Common myeloid progenitor, CD34-positive (primary cell): Measurements from ENCODE around the gene GNB1.
A peak's percentile ranks its signal among the peaks of the same experiment; 100 is the strongest.

Experiments used
- CTCF ChIA-PET: fragments of 350-600 bp; sonication (Branson Sonifier 250); formaldehyde crosslinking; loops from one replicate; lab custom pipeline; 2021; ENCODE audit warnings: antibody characterized with exemption; lab: Charles Lee
- POLR2A ChIA-PET: fragments of 350-600 bp; sonication (Branson Sonifier 250); formaldehyde crosslinking; loops from one replicate; lab custom pipeline; 2021; ENCODE audit warnings: antibody characterized with exemption; lab: Charles Lee
- DNase-seq, 3 donors: peaks; one replicate each; pipeline versions ENCODE4 v3.0.0 to v3.0.0-alpha.2; 2013
- H3K27ac ChIP-seq, 2 experiments: 1 replicate in 1 of 2; 2 replicates in 1 of 2; pipeline ENCODE4 v1.7.0; 2013; ENCODE audit warnings: inconsistent platforms in 2 of 2, low read length in 2 of 2, mild to moderate bottlenecking in 2 of 2, low read depth in 1 of 2, moderate library complexity in 1 of 2; ENCODE audit not compliant: severe bottlenecking in 2 of 2, insufficient read depth in 1 of 2, poor library complexity in 1 of 2
- H3K27me3 ChIP-seq, 5 experiments: replicated peaks in 2 of 5; 1 replicate in 3 of 5; 2 replicates in 2 of 5; pipeline versions ENCODE4 v1.6.1 to v1.7.0; 2013; ENCODE audit warnings: low read length in 4 of 5, mild to moderate bottlenecking in 2 of 5, moderate library complexity in 2 of 5, inconsistent platforms in 1 of 5; ENCODE audit not compliant: insufficient read depth in 5 of 5, control insufficient read depth in 4 of 5
- H3K36me3 ChIP-seq, 4 experiments: 1 replicate in 2 of 4; 2 replicates in 2 of 4; pipeline versions ENCODE4 v1.6.1 to v1.7.0; 2013; ENCODE audit warnings: low read length in 3 of 4, control low read depth in 1 of 4, mild to moderate bottlenecking in 1 of 4; ENCODE audit not compliant: control insufficient read depth in 4 of 4, insufficient read depth in 4 of 4
- H3K4me1 ChIP-seq, 4 experiments: 1 replicate in 3 of 4; 2 replicates in 1 of 4; pipeline versions ENCODE4 v1.6.1 to v1.7.1; 2013; ENCODE audit warnings: low read length in 3 of 4, mild to moderate bottlenecking in 3 of 4, control low read depth in 1 of 4, inconsistent platforms in 1 of 4, moderate library complexity in 1 of 4; ENCODE audit not compliant: control insufficient read depth in 4 of 4, insufficient read depth in 4 of 4; ENCODE audit errors: control extremely low read depth in 1 of 4
- H3K4me3 ChIP-seq, 7 experiments: 1 replicate in 4 of 7; 2 replicates in 3 of 7; pipeline versions ENCODE4 v1.5.1 to v1.7.0; 2013; ENCODE audit warnings: mild to moderate bottlenecking in 7 of 7, low read length in 6 of 7, moderate library complexity in 6 of 7, inconsistent platforms in 2 of 7, low read depth in 2 of 7, control low read depth in 1 of 7; ENCODE audit not compliant: insufficient read depth in 4 of 7, control insufficient read depth in 1 of 7; ENCODE audit errors: extremely low read depth in 1 of 7
- H3K9me3 ChIP-seq, 5 experiments: 1 replicate in 4 of 5; 2 replicates in 1 of 5; pipeline versions ENCODE4 v1.6.1 to v1.7.1; 2013; ENCODE audit warnings: low read length in 4 of 5, mild to moderate bottlenecking in 2 of 5, inconsistent platforms in 1 of 5, low read depth in 1 of 5, moderate library complexity in 1 of 5; ENCODE audit not compliant: control insufficient read depth in 4 of 5, insufficient read depth in 2 of 5; ENCODE audit errors: control extremely low read depth in 1 of 5
- WGBS: methylation state at CpG from one replicate; pipeline ENCODE4 v1.1.5; 2013; ENCODE audit not compliant: insufficient coverage; 5-methylcytosine and 5-hydroxymethylcytosine counted together

The GNB1 gene

DNA sequence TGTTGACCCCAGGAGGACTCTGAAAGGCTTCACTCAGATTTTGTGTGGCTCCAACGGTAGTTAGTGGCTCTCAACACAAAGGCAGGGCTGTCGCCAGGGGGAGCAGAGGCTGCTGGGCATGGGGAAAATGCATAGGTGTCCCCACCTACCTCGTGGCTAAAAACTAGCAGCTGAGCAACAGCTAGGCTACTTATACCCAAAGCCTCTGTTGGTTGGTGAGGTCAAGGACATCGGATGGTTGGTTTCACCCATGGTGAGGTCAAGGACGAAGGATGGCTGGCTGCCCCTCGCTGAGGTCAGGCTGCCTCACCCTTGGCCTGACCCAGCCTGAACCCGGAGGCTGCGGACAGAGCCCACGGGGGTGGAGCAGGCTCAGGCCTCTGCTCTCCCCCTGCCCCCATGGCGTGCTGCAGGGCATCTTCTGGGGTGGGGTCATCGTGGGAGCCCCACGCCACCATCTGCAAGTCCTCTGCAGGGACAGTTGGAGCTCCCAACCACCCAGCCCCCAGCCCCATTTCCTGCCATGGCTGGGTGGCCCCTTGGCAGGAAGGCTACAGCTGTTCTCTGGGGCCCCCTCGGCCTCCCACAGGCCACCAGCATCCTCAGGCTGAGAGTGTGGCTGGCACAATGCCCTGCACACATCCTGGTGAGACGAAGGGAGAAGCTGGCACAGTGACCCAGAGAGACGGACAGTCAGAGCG lies 8.5 kb upstream of the GNB1 start:
- ChIA-PET CTCF (interaction anchor here (0.6 to 7.0 kb wide), 19 partner anchors 8 to 1886 kb away, joined by 3 to 110 read pairs (median 4); no protein-coding TSS in a partner anchor), POLR2A (interaction anchor here (0.8 to 2.7 kb wide), 5 partner anchors 8 to 38 kb away, joined by 4 to 10 read pairs (median 4); partner anchors contain the start of gene GNB1)
- peaks cover 4 to 64% (median 59%) of the 10 kb centered on the region in 4 experiments for H3K4me1 ChIP-seq
- peak; percentile 67 to 88 (median 81) for DNase-seq
- peak overlapping the region in 4 of 7 experiments; percentile 26 to 55 (median 46) for H3K4me3 ChIP-seq
- H3K27ac ChIP-seq: no peak overlapping the region
- H3K27me3 ChIP-seq: no peaks in the 10 kb centered on the region
- no peaks in the 10 kb centered on the region for H3K36me3 ChIP-seq
- peaks cover 0 to 3% (median 0%) of the 10 kb centered on the region in 5 experiments for H3K9me3 ChIP-seq
- 15% methylated on average over 7 of the region's 16 CpGs for WGBS

DNA sequence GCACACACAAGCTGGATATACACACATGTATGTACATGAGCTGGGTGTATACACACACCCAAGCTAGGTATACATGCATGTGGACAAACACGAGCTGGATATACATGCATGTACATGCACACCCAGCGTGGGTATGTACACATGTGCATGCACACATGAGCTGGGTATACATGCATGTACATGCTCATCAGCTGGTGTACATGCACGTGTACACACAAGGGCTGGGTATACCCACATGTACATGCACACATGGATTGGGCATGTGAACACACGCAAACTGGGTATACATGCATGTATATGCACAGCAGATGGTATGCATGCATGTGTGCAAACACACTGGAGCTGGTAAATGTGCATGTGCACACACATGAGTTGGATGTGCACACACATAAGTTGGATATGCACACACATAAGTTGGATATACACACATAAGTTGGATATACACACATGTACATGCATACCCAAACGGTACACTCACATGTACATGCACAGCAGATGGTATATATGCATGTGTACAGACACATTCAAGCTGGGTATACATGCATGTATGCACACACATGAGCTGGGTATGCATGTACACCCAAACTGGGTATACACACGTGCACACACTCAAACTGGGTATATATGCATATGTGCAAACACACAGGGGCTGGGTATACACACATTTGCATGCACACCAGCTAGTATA lies 7.5 kb upstream of the GNB1 start:
- H3K4me3 ChIP-seq: no peak overlapping the region
- 98% methylated on average over 4 of the region's 6 CpGs for WGBS
- DNase-seq: peak in 1 of 3 donors; percentile 37
- no peaks in the 10 kb centered on the region for H3K27me3 ChIP-seq
- peaks cover 4 to 74% (median 64%) of the 10 kb centered on the region in 4 experiments for H3K4me1 ChIP-seq
- no peaks in the 10 kb centered on the region for H3K36me3 ChIP-seq
- ChIA-PET CTCF (interaction anchor here (0.6 to 7.0 kb wide), 12 partner anchors 9 to 1887 kb away, joined by 3 to 110 read pairs (median 3); no protein-coding TSS in a partner anchor), POLR2A (interaction anchor here (1.9 to 2.7 kb wide), 2 partner anchors 10 to 29 kb away, joined by 4 to 10 read pairs; no protein-coding TSS in a partner anchor)
- peaks cover 0 to 3% (median 0%) of the 10 kb centered on the region in 5 experiments for H3K9me3 ChIP-seq
- H3K27ac ChIP-seq: no peak overlapping the region

DNA sequence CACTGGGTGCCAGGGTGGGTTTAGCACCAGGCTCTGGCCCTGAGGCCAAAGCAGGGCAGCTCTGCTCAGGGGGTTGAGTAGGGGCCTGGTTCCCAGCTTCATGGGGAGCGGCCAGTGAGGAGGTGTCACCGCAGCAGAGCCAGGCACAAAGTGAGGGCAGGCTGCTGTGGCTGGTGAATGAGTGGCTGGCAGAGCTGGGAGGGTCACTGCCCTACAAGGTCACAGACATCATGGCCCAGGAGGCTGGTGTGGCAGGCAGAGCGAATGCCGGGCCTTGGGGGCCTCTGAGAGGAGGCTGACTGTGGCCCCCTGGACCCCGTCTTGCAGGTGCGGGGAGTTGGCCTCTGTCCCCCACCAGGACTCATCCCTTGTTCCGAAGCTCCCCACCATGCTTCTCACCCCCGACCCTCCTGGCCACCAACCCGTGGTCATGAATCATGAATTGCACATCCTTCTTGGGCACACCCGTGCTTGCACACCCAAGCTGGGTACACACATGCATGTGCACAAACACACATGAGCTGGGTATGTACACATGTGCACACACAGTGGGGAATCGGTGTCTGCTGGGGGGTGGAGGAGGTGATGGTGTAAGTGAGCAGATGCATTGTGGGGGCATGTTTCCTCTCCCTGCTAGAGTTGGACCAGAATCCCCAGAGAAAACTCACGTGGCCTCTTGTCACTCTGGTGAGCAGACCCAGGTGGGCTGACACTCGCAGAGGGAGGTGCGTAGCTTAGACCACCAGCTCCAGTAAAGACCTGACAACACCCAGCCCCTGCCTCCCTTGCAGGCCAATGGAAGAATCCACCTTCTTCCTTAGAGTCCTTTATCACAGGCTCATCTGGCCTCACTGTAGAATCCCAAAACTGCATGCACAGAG lies 4.8 kb upstream of the GNB1 start:
- WGBS: 82% methylated on average over 12 of the region's 14 CpGs
- POLR2A ChIA-PET: interaction anchor here (0.7 kb wide), 1 partner anchor 113 kb away, joined by 3 read pairs; no protein-coding TSS in a partner anchor

DNA sequence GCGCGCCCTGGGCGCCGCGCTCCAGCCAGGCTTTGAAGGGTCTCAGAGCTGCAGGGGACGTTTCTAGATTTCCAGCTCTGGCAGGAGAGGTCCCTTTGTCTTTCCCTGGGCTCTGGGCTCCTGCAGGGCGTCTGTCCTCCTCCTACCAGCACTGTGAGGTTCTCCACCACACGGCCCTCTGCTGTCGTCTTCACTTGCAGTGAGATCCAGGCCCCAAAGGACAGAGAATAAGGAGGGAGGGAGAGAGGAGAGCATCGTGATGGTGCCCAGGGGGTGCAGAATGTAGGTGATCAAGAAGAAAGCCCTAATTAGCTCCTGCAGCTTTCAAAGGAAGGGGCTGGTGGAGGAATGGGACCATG lies 4.2 kb upstream of the GNB1 start:
- Histone ChIP-seq H3K4me1 (peaks cover 9 to 75% (median 62%) of the 10 kb centered on the region in 4 experiments), H3K27ac (no peak overlapping the region), H3K27me3 (no peaks in the 10 kb centered on the region), H3K4me3 (no peak overlapping the region), H3K9me3 (no peaks in the 10 kb centered on the region), H3K36me3 (no peaks in the 10 kb centered on the region)
- DNase-seq: no peak
- CTCF ChIA-PET: interaction anchor here (0.8 to 7.0 kb wide), 3 partner anchors 12 to 67 kb away, joined by 3 to 110 read pairs (median 3); no protein-coding TSS in a partner anchor
- 78% methylated on average over 7 of the region's 10 CpGs for WGBS
- POLR2A ChIA-PET: no interaction called here

More for the DNA sequence above, 4.8 kb upstream of the GNB1 start:
- Histone ChIP-seq H3K9me3 (no peaks in the 10 kb centered on the region), H3K4me1 (peaks cover 9 to 78% (median 65%) of the 10 kb centered on the region in 4 experiments), H3K4me3 (no peak overlapping the region), H3K27ac (no peak overlapping the region), H3K36me3 (no peaks in the 10 kb centered on the region), H3K27me3 (no peaks in the 10 kb centered on the region)
- CTCF ChIA-PET: interaction anchor here (0.6 to 7.0 kb wide), 4 partner anchors 12 to 130 kb away, joined by 3 to 110 read pairs (median 4); no protein-coding TSS in a partner anchor
- no peak for DNase-seq

DNA sequence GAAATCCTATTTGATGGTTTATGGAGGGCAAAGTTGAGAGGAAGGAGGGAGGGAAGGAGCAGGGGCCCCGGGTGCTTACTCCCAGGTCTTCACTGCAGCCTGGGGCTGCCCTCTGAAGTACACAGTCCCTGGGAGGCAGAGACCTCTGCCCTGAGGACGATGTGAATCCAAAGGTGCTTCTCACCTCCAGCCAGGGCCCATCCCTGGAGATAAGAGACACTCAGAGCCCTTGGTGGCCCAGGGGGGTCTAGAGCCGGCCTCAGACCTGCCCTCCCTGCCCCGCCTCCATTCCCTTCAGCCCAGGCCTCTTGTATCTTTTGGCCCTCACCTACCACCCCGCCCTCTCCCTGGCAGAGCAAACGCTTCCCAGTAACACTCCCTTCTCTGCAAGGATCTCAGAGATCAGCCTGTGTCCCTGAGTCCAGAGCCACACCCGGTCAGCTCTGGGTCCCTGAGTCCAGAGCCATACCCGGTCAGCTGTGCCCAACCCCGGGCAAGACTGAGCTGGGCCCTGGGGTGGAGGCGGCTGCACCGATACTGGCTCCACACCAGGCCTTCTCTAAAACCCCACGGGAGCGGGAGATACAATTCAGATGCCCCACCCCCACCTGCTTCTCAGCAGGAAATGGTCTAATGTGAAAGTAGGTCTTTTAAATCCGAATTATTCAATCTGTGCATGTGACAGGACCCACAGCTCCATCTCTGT lies 3.6 kb upstream of the GNB1 start:
- H3K27me3 ChIP-seq: no peaks in the 10 kb centered on the region
- DNase-seq: no peak
- no peak overlapping the region for H3K4me3 ChIP-seq
- WGBS: 65% methylated on average over 8 of the region's 14 CpGs
- no peak overlapping the region for H3K27ac ChIP-seq
- ChIA-PET POLR2A (no interaction called here), CTCF (interaction anchor here (0.8 to 7.0 kb wide), 3 partner anchors 11 to 66 kb away, joined by 3 to 110 read pairs (median 3); no protein-coding TSS in a partner anchor)
- H3K36me3 ChIP-seq: no peaks in the 10 kb centered on the region
- H3K4me1 ChIP-seq: peaks cover 9 to 71% (median 57%) of the 10 kb centered on the region in 4 experiments
- H3K9me3 ChIP-seq: no peaks in the 10 kb centered on the region

DNA sequence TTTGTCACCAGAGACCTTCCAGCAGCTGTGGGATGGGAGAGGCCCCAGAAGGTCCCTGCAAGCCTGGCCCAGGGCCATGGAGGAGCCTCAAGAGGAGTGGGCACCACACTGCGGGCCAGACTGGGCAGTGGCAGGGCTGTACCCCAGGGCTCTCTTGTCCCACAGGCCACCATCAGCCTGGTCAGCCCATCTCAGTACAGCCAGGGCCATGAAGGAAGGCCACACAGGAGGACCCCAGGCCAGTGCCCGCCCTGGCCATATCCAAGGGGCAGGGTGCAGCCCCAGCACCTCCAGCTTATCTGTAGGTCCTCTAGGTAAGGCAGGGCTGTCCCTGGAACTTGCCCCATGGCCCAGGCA lies 3.1 kb upstream of the GNB1 start:
- ChIA-PET POLR2A (no interaction called here), CTCF (interaction anchor here (7.0 kb wide), 1 partner anchor 14 kb away, joined by 110 read pairs; no protein-coding TSS in a partner anchor)
- Histone ChIP-seq H3K36me3 (no peaks in the 10 kb centered on the region), H3K4me1 (peaks cover 13 to 71% (median 54%) of the 10 kb centered on the region in 4 experiments), H3K9me3 (no peaks in the 10 kb centered on the region), H3K4me3 (no peak overlapping the region), H3K27me3 (no peaks in the 10 kb centered on the region), H3K27ac (no peak overlapping the region)
- 100% methylated on average over 2 of the region's 2 CpGs for WGBS
- DNase-seq: no peak
